ENCODE data around the gene SLC25A22. TPM values are rescaled to one million over a fixed set of nuclear protein-coding genes. Genes with fewer than 3 reads are reported as not detected.
A peak's percentile ranks its signal among the peaks of the same experiment; 100 is the strongest.

Gene SLC25A22
- total and polyA plus RNA-seq, 9 of the 15 experiments (the other 6 are each of a cell fraction or from before 2014, with no cell fraction given): 0.41 to 55.4 (median 11.4) TPM

DNA sequence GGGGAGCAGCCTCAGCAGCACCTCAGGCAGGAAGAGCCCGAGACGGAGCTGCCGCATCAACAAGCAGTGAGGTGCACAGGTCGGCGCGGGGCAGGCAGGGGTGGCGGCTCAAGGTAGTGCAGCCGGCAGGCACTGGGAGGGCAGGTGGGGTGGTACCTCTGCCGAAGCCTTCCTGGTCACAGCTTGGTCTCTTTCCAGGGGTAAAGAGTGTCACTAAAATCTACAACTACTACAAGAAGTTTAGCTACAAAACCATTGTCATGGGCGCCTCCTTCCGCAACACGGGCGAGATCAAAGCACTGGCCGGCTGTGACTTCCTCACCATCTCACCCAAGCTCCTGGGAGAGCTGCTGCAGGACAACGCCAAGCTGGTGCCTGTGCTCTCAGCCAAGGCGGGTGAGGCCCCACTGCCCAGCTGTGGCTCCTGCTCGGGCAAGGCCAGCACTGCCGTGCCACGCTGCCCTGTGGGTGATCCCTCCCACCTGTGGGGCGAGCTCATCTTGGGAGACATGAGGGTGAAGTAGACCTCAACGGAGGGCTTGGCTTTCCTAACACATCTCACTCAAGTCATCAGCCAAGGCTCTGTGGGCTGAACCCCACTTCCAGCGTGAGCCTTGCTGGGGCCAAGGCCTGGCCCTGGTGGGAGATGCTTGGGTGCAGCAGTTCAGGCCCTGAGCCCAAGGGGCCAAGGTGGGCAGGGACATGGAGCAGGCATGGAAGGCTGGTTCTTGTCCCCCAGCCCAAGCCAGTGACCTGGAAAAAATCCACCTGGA is 34.3 kb downstream of the SLC25A22 start:
- Histone ChIP-seq H3K9me3 (replicated peaks; ENCODE audit: control insufficient read depth, insufficient read depth, low read depth, low read length) (no peaks in the 10 kb centered on the region), H2AFZ (ENCODE audit: low read depth, low read length) (no peak overlapping the region), H3K4me2 (ENCODE audit: insufficient read depth, low read length) (no peak overlapping the region), H3K9ac (ENCODE audit: insufficient read depth in 1 of 2, low read depth in 2 of 2, low read length in 2 of 2) (no peak overlapping the region; a peak in 1 of 4 replicates), H4K20me1 (replicated peaks; ENCODE audit: control insufficient read depth, insufficient read depth, low read length) (peaks cover 36% of the 10 kb centered on the region), H3K4me1 (replicated peaks in 1 of 2; ENCODE audit: control insufficient read depth in 2 of 2, insufficient read depth in 2 of 2, low read length in 2 of 2) (peaks cover 8 to 35% of the 10 kb centered on the region in 2 experiments; a peak in 4 of 5 replicates), H3K9me1 (ENCODE audit: control insufficient read depth, insufficient read depth, low read length) (peaks cover 6% of the 10 kb centered on the region), H3K4me3 (no peak overlapping the region), H3K79me2 (ENCODE audit: control insufficient read depth, insufficient read depth, low read length) (peaks cover 3% of the 10 kb centered on the region; the same call in 1 of the 3 replicates), H3K27ac (ENCODE audit: extremely low read depth, low read depth, low read length) (no peak overlapping the region), H3K36me3 (ENCODE audit: control insufficient read depth, insufficient read depth, low read length) (peaks cover 87% of the 10 kb centered on the region), H3K27me3 (ENCODE audit: control insufficient read depth in 2 of 2, insufficient read depth in 2 of 2, low read length in 2 of 2) (no peaks in the 10 kb centered on the region)
- ATAC-seq: 0 out of 3 replicates have a peak, but pooled peaks have one; percentile 2
- 92% methylated on average over 22 of the region's 22 CpGs for WGBS (ENCODE audit: insufficient coverage, low coverage, missing lambda C conversion rate)
- ChIA-PET POLR2A (interaction anchor here (0.7 to 10.4 kb wide), 14 partner anchors 8 to 283 kb away, joined by 3 to 88 read pairs (median 4); partner anchors contain the start of genes TALDO1 and TMEM80), CTCF (ENCODE audit: low intra/inter-chr PET ratio) (no interaction called here)
- intact Hi-C loops (cut with micrococcal nuclease) (no loop called here), in situ Hi-C loops (cut with MboI) (no loop called here)
- no peak for FAIRE-seq
- DNase-seq (ENCODE audit: extremely low read depth in 1 of 4, low spot score in 3 of 4): no peak
- TSS peak; percentile 37 for BruUV-seq (replicated peaks)
- TF ChIP-seq SMARCC2 (IDR thresholded peaks at IDR 0.05; ENCODE audit: low read depth) (no peak), POLR2H (tag; IDR thresholded peaks at IDR 0.05; ENCODE audit: low read depth) (no peak), POLR2A (conservative IDR thresholded peaks at IDR 0.05) (peak; percentile 61), NFYB (IDR thresholded peaks at IDR 0.05; ENCODE audit: extremely low read depth, insufficient read length) (no peak), MCM5 (IDR thresholded peaks at IDR 0.05; ENCODE audit: low read depth) (no peak), MCM7 (IDR thresholded peaks at IDR 0.05) (no peak), DNMT1 (IDR thresholded peaks at IDR 0.05) (no peak), ZNF23 (CRISPR knock-in tag; IDR thresholded peaks at IDR 0.05) (no peak), KLF6 (CRISPR knock-in tag; IDR thresholded peaks at IDR 0.05; ENCODE audit: borderline replicate concordance) (no peak), SNRNP70 (optimal IDR thresholded peaks at IDR 0.05; ENCODE audit: low read depth, low read length) (peak; percentile 36), MYNN (IDR thresholded peaks at IDR 0.05) (peak; percentile 29; the same call in 1 of the 2 replicates), MYNN (CRISPR knock-in tag; IDR thresholded peaks at IDR 0.05) (no peak), COPS2 (conservative IDR thresholded peaks at IDR 0.05) (no peak)
- TF ChIP-seq, protein P1, sequence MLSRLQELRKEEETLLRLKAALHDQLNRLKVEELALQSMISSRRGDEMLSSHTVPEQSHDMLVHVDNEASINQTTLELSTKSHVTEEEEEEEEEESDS (CRISPR knock-in tag; IDR thresholded peaks at IDR 0.05): no peak
- TF ChIP-seq, protein P2, sequence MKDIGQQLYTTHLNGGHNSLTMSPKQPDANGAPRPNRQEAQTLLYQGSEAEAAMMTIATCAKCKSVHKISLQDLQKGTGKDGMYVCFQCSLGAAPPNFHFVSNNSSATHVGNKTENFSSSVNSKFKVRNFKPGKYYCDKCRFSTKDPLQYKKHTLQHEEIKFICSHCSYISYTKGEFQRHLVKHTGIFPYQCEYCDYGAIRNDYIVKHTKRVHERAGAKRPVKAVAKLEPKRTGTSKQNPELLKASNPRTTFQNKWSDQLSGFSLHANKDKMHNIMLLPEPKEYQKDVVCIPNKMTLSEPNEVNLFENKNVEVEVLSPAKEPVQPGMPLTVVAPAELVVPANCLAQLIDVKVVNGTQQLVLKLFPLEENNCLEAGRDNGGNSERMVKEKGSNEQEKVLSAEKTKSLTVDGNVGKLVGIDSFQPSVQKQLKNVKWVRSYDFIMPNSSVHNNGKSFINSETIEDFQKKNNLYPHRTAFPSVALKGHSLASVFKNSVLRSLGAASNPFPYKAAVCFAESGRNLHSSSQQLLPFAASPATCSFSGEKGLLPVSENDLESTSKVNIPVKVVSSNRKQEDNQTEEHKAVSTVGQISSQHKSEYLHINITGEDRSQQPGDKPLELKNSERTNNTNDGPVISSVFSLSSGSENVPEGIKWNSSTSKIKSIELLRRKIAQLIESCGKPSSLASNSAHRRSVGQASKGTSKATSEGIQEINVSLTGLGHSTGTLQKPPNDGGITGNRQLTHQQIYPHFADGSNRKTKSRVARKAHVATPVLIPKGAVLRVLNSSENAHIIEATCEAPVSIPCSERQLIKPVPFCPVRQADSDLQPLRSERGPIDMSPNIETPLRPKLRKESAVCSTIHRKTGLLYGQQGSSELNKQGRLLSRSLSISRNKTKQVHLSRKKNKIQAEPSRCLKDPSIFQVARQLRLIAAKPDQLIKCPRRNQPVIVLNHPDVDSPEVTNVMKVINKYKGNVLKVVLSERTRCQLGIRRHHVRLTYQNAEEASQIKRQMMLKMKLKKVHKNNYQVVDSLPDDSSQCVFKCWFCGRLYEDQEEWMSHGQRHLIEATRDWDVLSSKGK (CRISPR knock-in tag; IDR thresholded peaks at IDR 0.05): no peak
- TF ChIP-seq, protein P3, sequence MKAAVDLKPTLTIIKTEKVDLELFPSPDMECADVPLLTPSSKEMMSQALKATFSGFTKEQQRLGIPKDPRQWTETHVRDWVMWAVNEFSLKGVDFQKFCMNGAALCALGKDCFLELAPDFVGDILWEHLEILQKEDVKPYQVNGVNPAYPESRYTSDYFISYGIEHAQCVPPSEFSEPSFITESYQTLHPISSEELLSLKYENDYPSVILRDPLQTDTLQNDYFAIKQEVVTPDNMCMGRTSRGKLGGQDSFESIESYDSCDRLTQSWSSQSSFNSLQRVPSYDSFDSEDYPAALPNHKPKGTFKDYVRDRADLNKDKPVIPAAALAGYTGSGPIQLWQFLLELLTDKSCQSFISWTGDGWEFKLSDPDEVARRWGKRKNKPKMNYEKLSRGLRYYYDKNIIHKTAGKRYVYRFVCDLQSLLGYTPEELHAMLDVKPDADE (conservative IDR thresholded peaks at IDR 0.05; ENCODE audit: control insufficient read depth, low read depth, low read length): no peak
- TF ChIP-seq, protein P4, sequence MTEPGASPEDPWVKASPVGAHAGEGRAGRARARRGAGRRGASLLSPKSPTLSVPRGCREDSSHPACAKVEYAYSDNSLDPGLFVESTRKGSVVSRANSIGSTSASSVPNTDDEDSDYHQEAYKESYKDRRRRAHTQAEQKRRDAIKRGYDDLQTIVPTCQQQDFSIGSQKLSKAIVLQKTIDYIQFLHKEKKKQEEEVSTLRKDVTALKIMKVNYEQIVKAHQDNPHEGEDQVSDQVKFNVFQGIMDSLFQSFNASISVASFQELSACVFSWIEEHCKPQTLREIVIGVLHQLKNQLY (CRISPR knock-in tag; conservative IDR thresholded peaks at IDR 0.05): no peak

Data from K562 (cell line).